H1 (cell line): ENCODE data around the gene SH3BGRL. TPM values are rescaled to one million over a fixed set of nuclear protein-coding genes. Genes with fewer than 3 reads are reported as not detected.

Source experiments
- CTCF ChIA-PET: fragments of 300-600 bp; sonication (Branson Sonifier 250); formaldehyde crosslinking; loops from one replicate; lab custom pipeline; 2021; ENCODE audit not compliant: partially characterized antibody; lab: Charles Lee
- POLR2A ChIA-PET: fragments of 300-600 bp; sonication (Branson Sonifier 250); formaldehyde crosslinking; loops from one replicate; lab custom pipeline; 2021; ENCODE audit warnings: inconsistent platforms; ENCODE audit not compliant: partially characterized antibody; lab: Charles Lee
- DNase-seq, 2 experiments: peaks; one replicate each; pipeline versions ENCODE4 v3.0.0 to v3.0.0-alpha.2; 2010 to 2022; ENCODE audit warnings: low spot score in 2 of 2, low read depth in 1 of 2, mixed read lengths in 1 of 2
- FAIRE-seq: peaks from 2 replicates; lab custom pipeline; 2011; peaks lifted over from hg19 to GRCh38; lab: Jason Lieb, UNC
- H2AFZ ChIP-seq: 2 replicates; pipeline ENCODE4 v1.8.1; 2012; ENCODE audit warnings: low read length, inconsistent platforms
- H2AK5ac ChIP-seq: 2 replicates; pipeline ENCODE4 v1.6.1; 2013; ENCODE audit warnings: low read depth, low read length
- H2BK120ac ChIP-seq: replicated peaks from 2 replicates; pipeline ENCODE3; 2013; ENCODE audit warnings: low read depth, low read length, inconsistent platforms
- H2BK12ac ChIP-seq: 2 replicates; pipeline ENCODE4 v1.6.1; 2013; ENCODE audit warnings: low read depth, low read length
- H2BK15ac ChIP-seq: 2 replicates; pipeline ENCODE4 v1.6.1; 2013; ENCODE audit warnings: low read length
- H2BK20ac ChIP-seq: 2 replicates; pipeline ENCODE4 v1.6.1; 2013; ENCODE audit warnings: low read length
- H2BK5ac ChIP-seq: 2 replicates; pipeline ENCODE4 v1.6.1; 2013; ENCODE audit warnings: low read depth, low read length
- H3K14ac ChIP-seq: 2 replicates; pipeline ENCODE4 v1.6.1; 2013; ENCODE audit warnings: inconsistent platforms; ENCODE audit not compliant: insufficient read length
- H3K18ac ChIP-seq: 2 replicates; pipeline ENCODE4 v1.6.1; 2013; ENCODE audit warnings: low read length; ENCODE audit errors: extremely low read depth
- H3K23ac ChIP-seq: 2 replicates; pipeline ENCODE4 v1.6.1; 2013; ENCODE audit warnings: inconsistent platforms; ENCODE audit not compliant: insufficient read length
- H3K23me2 ChIP-seq: 2 replicates; pipeline ENCODE4 v1.6.1; 2013; ENCODE audit warnings: low read depth, low read length
- H3K27ac ChIP-seq: 2 replicates; pipeline ENCODE4 v1.6.1; 2011; ENCODE audit warnings: low read depth, low read length, inconsistent platforms
- H3K27me3 ChIP-seq, 4 experiments: replicated peaks in 1 of 4; 1 replicate in 1 of 4; 2 replicates in 3 of 4; pipeline versions ENCODE4 v1.6.1 to v1.8.1; 2011 to 2013; ENCODE audit warnings: low read length in 3 of 4, mild to moderate bottlenecking in 3 of 4, inconsistent platforms in 2 of 4, mixed read lengths in 2 of 4, moderate library complexity in 1 of 4; ENCODE audit not compliant: control insufficient read depth in 3 of 4, insufficient read depth in 3 of 4; ENCODE audit errors: extremely low read depth in 1 of 4
- H3K36me3 ChIP-seq, 4 experiments: 2 replicates each; pipeline versions ENCODE4 v1.6.1 to v1.8.1; 2011 to 2013; ENCODE audit warnings: mild to moderate bottlenecking in 4 of 4, low read length in 3 of 4, moderate library complexity in 2 of 4, control low read depth in 1 of 4, inconsistent platforms in 1 of 4; ENCODE audit not compliant: insufficient read depth in 4 of 4, control insufficient read depth in 2 of 4
- H3K4ac ChIP-seq: replicated peaks from 2 replicates; pipeline ENCODE3; 2013; ENCODE audit warnings: low read length, low read depth, mixed read lengths, inconsistent platforms; ENCODE audit not compliant: insufficient read length
- H3K4me1 ChIP-seq, 4 experiments: replicated peaks in 1 of 4; 1 replicate in 1 of 4; 2 replicates in 3 of 4; pipeline versions ENCODE4 v1.6.1 to v1.8.1; 2011 to 2013; ENCODE audit warnings: low read length in 3 of 4, inconsistent platforms in 2 of 4, mixed read lengths in 1 of 4; ENCODE audit not compliant: insufficient read depth in 4 of 4, control insufficient read depth in 3 of 4
- H3K4me2 ChIP-seq, 2 experiments: 2 replicates each; pipeline versions ENCODE4 v1.6.1 to v1.8.1; 2011 to 2013; ENCODE audit warnings: low read depth in 2 of 2, low read length in 2 of 2, control low read depth in 1 of 2, inconsistent platforms in 1 of 2, mild to moderate bottlenecking in 1 of 2; ENCODE audit not compliant: insufficient read depth in 1 of 2
- H3K4me3 ChIP-seq, 4 experiments: fragments of 200-600, 300-600 bp in 1 of 4; sonication (generic), shearing (Covaris generic), sonication (Bioruptor Twin) in 1 of 4; 2 replicates each; pipeline versions ENCODE4 v1.5.1 to v1.8.1; 2011 to 2016; ENCODE audit warnings: low read length in 4 of 4, low read depth in 3 of 4, control low read depth in 2 of 4, inconsistent platforms in 2 of 4, mild to moderate bottlenecking in 2 of 4, mixed read lengths in 1 of 4, moderate library complexity in 1 of 4; ENCODE audit not compliant: insufficient read depth in 2 of 4; ENCODE audit errors: extremely low read depth in 1 of 4
- H3K56ac ChIP-seq: replicated peaks from 2 replicates; pipeline ENCODE3; 2013; ENCODE audit warnings: low read depth, mild to moderate bottlenecking, mixed read lengths, low read length, inconsistent platforms; ENCODE audit not compliant: insufficient read length
- H3K79me1 ChIP-seq: 2 replicates; pipeline ENCODE4 v1.6.1; 2013; ENCODE audit warnings: low read depth, low read length, control low read depth
- H3K79me2 ChIP-seq, 2 experiments: 2 replicates each; pipeline versions ENCODE4 v1.6.1 to v1.8.1; 2012 to 2013; ENCODE audit warnings: low read length in 2 of 2, mild to moderate bottlenecking in 2 of 2, inconsistent platforms in 1 of 2; ENCODE audit not compliant: insufficient read depth in 2 of 2, control insufficient read depth in 1 of 2
- H3K9ac ChIP-seq, 4 experiments: replicated peaks in 1 of 4; 1 replicate in 1 of 4; 2 replicates in 3 of 4; pipeline versions ENCODE4 v1.6.1 to v1.8.1; 2011 to 2013; ENCODE audit warnings: low read depth in 3 of 4, low read length in 3 of 4, control low read depth in 2 of 4, mild to moderate bottlenecking in 2 of 4, moderate library complexity in 2 of 4, inconsistent platforms in 1 of 4; ENCODE audit errors: extremely low read depth in 1 of 4
- H3K9me3 ChIP-seq, 2 experiments: 2 replicates each; pipeline versions ENCODE4 v1.6.1 to v1.8.1; 2012 to 2013; ENCODE audit warnings: mild to moderate bottlenecking in 2 of 2, moderate library complexity in 2 of 2, control low read depth in 1 of 2, inconsistent platforms in 1 of 2, low read depth in 1 of 2, low read length in 1 of 2, mixed read lengths in 1 of 2; ENCODE audit not compliant: insufficient read depth in 2 of 2
- H4K20me1 ChIP-seq, 2 experiments: replicated peaks in 1 of 2; 2 replicates each; pipeline versions ENCODE3 to v1.8.1; 2011 to 2013; ENCODE audit warnings: inconsistent platforms in 2 of 2, low read length in 2 of 2, mild to moderate bottlenecking in 1 of 2; ENCODE audit not compliant: insufficient read depth in 2 of 2, control insufficient read depth in 1 of 2
- H4K5ac ChIP-seq: 2 replicates; pipeline ENCODE4 v1.6.1; 2013; ENCODE audit warnings: low read length, low read depth, mixed read lengths, inconsistent platforms; ENCODE audit not compliant: insufficient read length
- H4K8ac ChIP-seq: 2 replicates; pipeline ENCODE4 v1.8.0; 2013; ENCODE audit warnings: mild to moderate bottlenecking, moderate library complexity, low read length, inconsistent platforms; ENCODE audit not compliant: insufficient read depth; ENCODE audit errors: extremely low read depth
- H4K91ac ChIP-seq: replicated peaks from 2 replicates; pipeline ENCODE3; 2013; ENCODE audit warnings: low read length, mixed read lengths, inconsistent platforms; ENCODE audit not compliant: insufficient read length
- CHD2 ChIP-seq: IDR thresholded peaks from 2 replicates; pipeline ENCODE4 v1.6.1; 2012; ENCODE audit warnings: low read length, improper control_type of control experiment
- EP300 ChIP-seq, 2 experiments: IDR thresholded peaks; 1 replicate in 1 of 2; 2 replicates in 1 of 2; pipeline ENCODE4 v1.6.1; 2011 to 2012; ENCODE audit warnings: low read depth in 2 of 2, low read length in 2 of 2, mild to moderate bottlenecking in 2 of 2, borderline replicate concordance in 1 of 2, inconsistent platforms in 1 of 2, moderate library complexity in 1 of 2
- FOSL1 ChIP-seq: IDR thresholded peaks from 2 replicates; pipeline ENCODE4 v1.6.1; 2011; ENCODE audit warnings: mild to moderate bottlenecking, low read depth, low read length, moderate library complexity; ENCODE audit not compliant: insufficient read depth
- GABPA ChIP-seq: IDR thresholded peaks from 2 replicates; pipeline ENCODE4 v1.6.1; 2011; ENCODE audit warnings: mild to moderate bottlenecking, low read length, moderate library complexity, borderline replicate concordance; ENCODE audit not compliant: insufficient read depth
- GTF2F1 ChIP-seq: IDR thresholded peaks from 2 replicates; pipeline ENCODE4 v1.6.1; 2012; ENCODE audit warnings: low read depth, low read length, improper control_type of control experiment, borderline replicate concordance
- HDAC2 ChIP-seq, 2 experiments: fragments of 300-600 bp in 1 of 2; sonication (generic) in 1 of 2; IDR thresholded peaks; 2 replicates each; pipeline ENCODE4 v1.6.1; 2011 to 2012; ENCODE audit warnings: low read depth in 2 of 2, low read length in 2 of 2, mild to moderate bottlenecking in 2 of 2, moderate library complexity in 2 of 2, borderline replicate concordance in 1 of 2, inconsistent platforms in 1 of 2
- HDAC6 ChIP-seq: IDR thresholded peaks from one replicate; pipeline ENCODE4 v1.7.1; 2012; ENCODE audit warnings: low read depth, mild to moderate bottlenecking, inconsistent platforms, low read length, moderate library complexity
- JUND ChIP-seq: IDR thresholded peaks from 2 replicates; pipeline ENCODE4 v1.6.1; 2011; ENCODE audit warnings: mild to moderate bottlenecking, improper control_type of control experiment, low read length
- KDM4A ChIP-seq: IDR thresholded peaks from one replicate; pipeline ENCODE4 v1.7.1; 2012; ENCODE audit warnings: low read depth, mild to moderate bottlenecking, moderate library complexity, low read length, inconsistent platforms; ENCODE audit not compliant: severe bottlenecking
- MAFK ChIP-seq: IDR thresholded peaks from 2 replicates; pipeline ENCODE4 v1.6.1; 2012; ENCODE audit warnings: low read depth, mild to moderate bottlenecking, improper control_type of control experiment, low read length
- RNF2 ChIP-seq: fragments of 200-900, 300-1000 bp; sonication (generic); IDR thresholded peaks from 2 replicates; pipeline ENCODE4 v1.7.1; 2016; ENCODE audit warnings: borderline replicate concordance, low read depth, mild to moderate bottlenecking, antibody characterized with exemption, low read length; ENCODE audit not compliant: poor library complexity, severe bottlenecking; ENCODE audit errors: missing control alignments
- SP2 ChIP-seq: IDR thresholded peaks from 2 replicates; pipeline ENCODE4 v1.6.1; 2012; ENCODE audit warnings: mild to moderate bottlenecking, low read length, inconsistent platforms
- SRF ChIP-seq: IDR thresholded peaks from 2 replicates; pipeline ENCODE4 v1.6.1; 2011; ENCODE audit warnings: mild to moderate bottlenecking, low read depth, low read length, moderate library complexity
- WGBS, 2 experiments: shearing (Covaris generic) in 1 of 2; methylation state at CpG; one replicate each; pipeline versions ENCODE4 v1.1.6 to v1.1.7; 2013 to 2015; ENCODE audit warnings: low lambda C conversion rate in 2 of 2, mixed read lengths in 2 of 2, inconsistent platforms in 1 of 2, low coverage in 1 of 2, missing lambda C conversion rate in 1 of 2; ENCODE audit not compliant: insufficient replicate concordance in 2 of 2, insufficient coverage in 1 of 2, insufficient read length in 1 of 2; ENCODE audit errors: extremely low coverage in 1 of 2, missing lambda C conversion rate in 1 of 2; 5-methylcytosine and 5-hydroxymethylcytosine counted together
- polyA plus RNA-seq, 7 experiments: library from polyadenylated mRNA; depleted of rRNA in 3 of 7; stranded (reverse) in 5 of 7; unstranded in 2 of 7; fragments of >200 nt in 5 of 7; fragments of 200-250 nt in 2 of 7; gene quantifications; 1 replicate in 5 of 7; 2 replicates in 1 of 7; 4 replicates in 1 of 7; pipeline versions ENCODE4 v1.2.1 to v1.2.3, GENCODE V29; 2011 to 2013; ENCODE audit warnings: missing spikeins in 2 of 7, mixed read lengths in 2 of 7
- total RNA-seq: library from RNA; stranded (reverse); fragmentation: NEBNext Ultra II Directional; extraction: Animal tissue kit (Norgen Biotek cat#: 25700); gene quantifications from 2 replicates; pipeline ENCODE4 v1.2.1, GENCODE V29; 2021

SH3BGRL gene
- total and polyA plus RNA-seq, 2 of the 8 experiments (the other 6 are each of a cell fraction or from before 2014, with no cell fraction given) = 36.3 to 49.6 TPM

- Histone ChIP-seq H3K27ac (peak overlapping the region; percentile 77), H2BK20ac (no peak overlapping the region), H3K23me2 (peaks cover 3% of the 10 kb centered on the region; the same call in 1 of the 2 replicates), H4K91ac (no peak overlapping the region), H3K14ac (no peak overlapping the region), H4K8ac (no peak overlapping the region), H2AK5ac (no peak overlapping the region), H2BK12ac (no peak overlapping the region; the same call in 1 of the 2 replicates), H3K79me2 (peaks cover 0 to 50% of the 10 kb centered on the region in 2 experiments; a peak in 2 of 4 replicates), H3K9me3 (no peaks in the 10 kb centered on the region), H3K4me3 (peak overlapping the region; percentile 81 to 95 (median 88)), H2BK120ac (no peak overlapping the region), H3K4me1 (no peaks in the 10 kb centered on the region), H2BK15ac (no peak overlapping the region), H3K23ac (no peak overlapping the region), H3K79me1 (no peaks in the 10 kb centered on the region), H3K27me3 (no peaks in the 10 kb centered on the region), H3K9ac (peak overlapping the region; percentile 59 to 97 (median 72)), H3K4me2 (peak overlapping the region; percentile 69 to 77), H4K5ac (no peak overlapping the region), H2AFZ (0 out of 2 replicates have a peak overlapping the region, but pooled peaks have one; percentile 76), H4K20me1 (no peaks in the 10 kb centered on the region), H3K56ac (no peak overlapping the region), H3K36me3 (no peaks in the 10 kb centered on the region), H3K18ac (peak overlapping the region; percentile 71; the same call in 1 of the 2 replicates), H3K4ac (no peak overlapping the region), H2BK5ac (no peak overlapping the region)
- ChIA-PET CTCF (interaction anchor here (0.7 to 1.4 kb wide), 6 partner anchors 9 to 1200 kb away, joined by 3 to 6 read pairs (median 4); no protein-coding TSS in a partner anchor), POLR2A (interaction anchor here (0.5 to 1.9 kb wide), 8 partner anchors 19 to 322 kb away, joined by 3 to 4 read pairs (median 3); no protein-coding TSS in a partner anchor)
- no peak for DNase-seq
- 9% methylated on average over 1 of the region's 8 CpGs; no CpG with 5 or more reads in 1 of the 2 experiments for WGBS, 2 experiments
- FAIRE-seq = no peak
- no peak for TF ChIP-seq SP2
- no peak for TF ChIP-seq MAFK
- TF ChIP-seq KDM4A = no peak
- no peak for TF ChIP-seq GTF2F1
- TF ChIP-seq CHD2 = no peak
- no peak for TF ChIP-seq EP300 (IDR thresholded peaks at IDR 0.05; ENCODE audit: borderline replicate concordance in 1 of 2, low read depth in 2 of 2, low read length in 2 of 2)
- TF ChIP-seq SRF = no peak
- TF ChIP-seq RNF2 = no peak
- TF ChIP-seq GABPA = no peak
- no peak for TF ChIP-seq HDAC6
- no peak for TF ChIP-seq FOSL1
- TF ChIP-seq JUND = no peak
- TF ChIP-seq HDAC2 (IDR thresholded peaks at IDR 0.05; ENCODE audit: borderline replicate concordance in 1 of 2, low read depth in 2 of 2, low read length in 2 of 2) = no peak
Measured at GRCh38 chrX:81202456-81202819, 536 bp downstream of the SH3BGRL start.
